Measurements from ENCODE around the gene ZFP1.

DNA sequence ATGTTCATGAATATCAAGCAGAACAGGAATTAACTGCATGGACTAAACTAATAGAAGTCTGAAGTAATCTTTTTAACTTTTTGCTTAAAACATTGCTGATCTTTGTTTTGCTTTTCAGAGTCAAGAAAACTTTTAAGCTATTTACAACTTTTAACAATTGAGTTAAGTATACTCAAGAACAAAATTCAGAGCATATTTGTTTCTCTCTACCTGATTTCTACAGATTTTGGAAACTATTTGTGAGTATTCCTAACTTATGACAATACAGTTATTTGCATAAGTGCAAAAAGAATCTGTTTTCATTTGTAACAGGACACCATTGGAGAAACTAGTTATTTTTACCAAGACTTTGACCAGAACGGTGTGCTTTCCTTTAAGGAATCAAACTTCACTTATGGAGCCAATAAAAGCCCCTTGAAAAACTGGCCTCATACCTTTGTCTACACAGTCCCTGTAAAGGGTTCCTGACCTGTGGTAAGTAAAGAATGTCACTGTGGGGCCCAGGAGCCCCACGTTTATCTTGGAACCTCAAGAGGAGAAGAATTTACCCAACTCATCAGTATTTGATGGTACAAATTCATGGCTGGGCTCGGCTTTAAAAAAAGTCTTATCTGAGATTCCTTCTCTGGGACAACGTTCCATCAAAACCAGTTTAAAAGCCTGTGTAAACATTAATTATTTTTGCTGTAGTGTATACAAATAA lies 20.5 kb upstream of the ZFP1 start:
- TF ChIP-seq EZH2phosphoT487 (IDR thresholded peaks at IDR 0.05; ENCODE audit: insufficient read depth, low read depth) (no peak), EZH2 (IDR thresholded peaks at IDR 0.05; ENCODE audit: insufficient read depth, poor library complexity, severe bottlenecking) (no peak)
